ENCODE results near the gene SV2C. TPM values are rescaled to one million over a fixed set of nuclear protein-coding genes. Genes with fewer than 3 reads are reported as not detected.
"Not testable (repeated sequence)": the region's sequence is repeated elsewhere in the genome, so short reads cannot be mapped to it uniquely, and the experiment has no call there.

SV2C gene
- total RNA-seq, 1 donor from 2014 or later = 0.33 TPM

- no peaks in the 10 kb centered on the region for H3K36me3 Mint-ChIP-seq (ENCODE audit: low read depth)
- no peaks in the 10 kb centered on the region for H3K27me3 Mint-ChIP-seq (ENCODE audit: low read depth)
- TF ChIP-seq CTCF (conservative IDR thresholded peaks at IDR 0.05) = no peak
- DNase-seq (ENCODE audit: low read depth, low spot score) = no peak
- H3K4me3 Mint-ChIP-seq = no peak overlapping the region
- H3K9me3 Mint-ChIP-seq = no peaks in the 10 kb centered on the region
- H3K4me1 Mint-ChIP-seq = peaks cover 5% of the 10 kb centered on the region
- no peak overlapping the region for H3K27ac Mint-ChIP-seq (ENCODE audit: unreplicated experiment)
Observed at GRCh38 chr5:76365561-76365960, 282.4 kb downstream of the SV2C start.

GRCh38 chr5:76366596-76366995 is 283.4 kb downstream of the SV2C start:
- no peak overlapping the region for H3K27ac Mint-ChIP-seq (ENCODE audit: unreplicated experiment)
- no peak for DNase-seq (ENCODE audit: low read depth, low spot score)
- H3K36me3 Mint-ChIP-seq (ENCODE audit: low read depth) = no peaks in the 10 kb centered on the region
- H3K4me3 Mint-ChIP-seq = no peak overlapping the region
- no peak for TF ChIP-seq CTCF (conservative IDR thresholded peaks at IDR 0.05)
- H3K4me1 Mint-ChIP-seq = peaks cover 5% of the 10 kb centered on the region
- H3K27me3 Mint-ChIP-seq (ENCODE audit: low read depth) = no peaks in the 10 kb centered on the region
- no peaks in the 10 kb centered on the region for H3K9me3 Mint-ChIP-seq

DNA sequence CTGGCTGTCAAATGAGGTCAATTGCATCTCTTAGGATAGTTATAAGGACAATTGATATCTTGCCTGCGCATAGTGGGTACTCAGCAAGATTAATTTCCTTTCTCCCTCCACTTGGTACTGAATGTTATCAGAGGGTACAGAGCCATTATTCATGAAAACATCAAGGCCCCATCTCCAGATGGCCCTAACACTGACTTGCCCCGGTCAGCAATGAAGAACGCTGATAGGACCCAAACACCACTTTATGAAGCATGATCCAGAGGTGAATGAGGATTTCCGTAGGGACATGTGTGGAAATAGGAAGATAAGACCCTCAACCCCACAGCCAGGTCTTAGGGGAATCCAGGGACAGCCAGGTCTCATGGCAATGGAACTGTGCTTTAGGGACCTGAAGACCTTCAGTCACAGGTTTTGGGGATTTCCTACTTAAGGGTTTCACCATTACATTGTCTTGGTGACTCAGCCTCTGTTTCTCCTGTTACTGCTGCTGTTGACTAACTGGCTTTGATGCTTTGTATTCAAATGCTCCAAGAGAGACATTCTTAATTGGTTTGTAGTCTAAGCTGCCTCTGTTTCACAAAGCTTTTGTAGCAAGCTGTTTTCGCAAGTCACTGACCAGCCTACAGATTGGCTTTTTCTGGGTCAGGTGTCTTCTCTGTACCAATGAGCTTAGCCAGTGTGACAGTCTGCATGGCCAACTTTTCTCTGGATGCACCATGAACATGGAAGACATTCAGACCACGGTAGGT is 284.6 kb downstream of the SV2C start:
- no peak overlapping the region for H3K4me3 Mint-ChIP-seq
- no peaks in the 10 kb centered on the region for H3K9me3 Mint-ChIP-seq
- H3K36me3 Mint-ChIP-seq (ENCODE audit: low read depth) = no peaks in the 10 kb centered on the region
- H3K4me1 Mint-ChIP-seq = peaks cover 15% of the 10 kb centered on the region
- no peaks in the 10 kb centered on the region for H3K27me3 Mint-ChIP-seq (ENCODE audit: low read depth)
- no peak overlapping the region for H3K27ac Mint-ChIP-seq (ENCODE audit: unreplicated experiment)
- DNase-seq (ENCODE audit: low read depth, low spot score) = no peak
- TF ChIP-seq CTCF (conservative IDR thresholded peaks at IDR 0.05) = no peak

- Mint-ChIP-seq H3K4me1 (peaks cover 14% of the 10 kb centered on the region), H3K9me3 (no peaks in the 10 kb centered on the region), H3K27ac (ENCODE audit: unreplicated experiment) (no peak overlapping the region), H3K27me3 (ENCODE audit: low read depth) (no peaks in the 10 kb centered on the region), H3K4me3 (no peak overlapping the region), H3K36me3 (ENCODE audit: low read depth) (no peaks in the 10 kb centered on the region)
- TF ChIP-seq CTCF (conservative IDR thresholded peaks at IDR 0.05) = no peak
- DNase-seq (ENCODE audit: low read depth, low spot score) = no peak
Observed at GRCh38 chr5:76368941-76369340, 285.8 kb downstream of the SV2C start.

DNA sequence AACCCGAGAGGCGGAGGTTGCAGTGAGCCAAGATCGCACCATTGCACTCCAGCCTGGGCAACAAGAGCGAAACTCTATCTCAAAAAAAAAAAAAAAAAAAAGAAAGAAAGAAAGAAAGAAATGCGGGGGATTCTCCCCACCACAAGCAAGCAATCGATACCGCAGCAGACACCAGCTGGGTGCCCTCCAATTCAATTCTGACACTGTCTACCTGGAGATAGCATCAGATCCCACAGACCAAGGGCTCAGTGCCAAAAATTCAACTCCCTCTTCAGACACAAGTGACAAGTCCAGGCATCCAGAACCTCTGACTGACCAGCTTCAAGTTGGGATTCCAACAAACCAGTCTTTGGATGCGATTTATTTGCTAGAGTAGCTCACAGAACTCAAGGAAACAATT is 286.5 kb downstream of the SV2C start:
- H3K36me3 Mint-ChIP-seq (ENCODE audit: low read depth); H3K4me3 Mint-ChIP-seq; H3K27me3 Mint-ChIP-seq (ENCODE audit: low read depth); DNase-seq (ENCODE audit: low read depth, low spot score); H3K9me3 Mint-ChIP-seq; H3K27ac Mint-ChIP-seq (ENCODE audit: unreplicated experiment): not testable (repeated sequence)
- peaks cover 12% of the 10 kb centered on the region for H3K4me1 Mint-ChIP-seq

DNA sequence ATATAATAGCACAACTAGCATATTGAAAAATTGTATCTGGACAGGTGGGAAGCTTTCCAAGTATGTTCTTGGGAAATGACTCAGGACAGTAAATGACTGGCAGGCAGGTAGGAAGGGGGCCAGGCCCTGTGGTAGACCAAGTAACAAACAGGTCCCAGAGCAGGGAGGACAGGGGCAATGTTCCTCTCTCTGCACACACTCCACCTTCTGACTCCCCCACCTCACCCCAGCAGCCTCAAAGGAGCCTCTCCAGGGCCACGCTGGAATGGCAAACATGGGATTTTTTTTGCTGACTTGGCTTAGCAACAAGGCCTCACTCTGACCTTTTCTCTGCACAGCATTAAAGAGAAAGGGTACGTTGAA is 288.8 kb downstream of the SV2C start:
- Mint-ChIP-seq H3K4me1 (peaks cover 12% of the 10 kb centered on the region), H3K36me3 (ENCODE audit: low read depth) (no peaks in the 10 kb centered on the region), H3K27ac (ENCODE audit: unreplicated experiment) (no peak overlapping the region), H3K27me3 (ENCODE audit: low read depth) (no peaks in the 10 kb centered on the region), H3K9me3 (no peaks in the 10 kb centered on the region), H3K4me3 (no peak overlapping the region)
- no peak for DNase-seq (ENCODE audit: low read depth, low spot score)
- no peak for TF ChIP-seq CTCF (conservative IDR thresholded peaks at IDR 0.05)
